Measurements from ENCODE around the gene PPP1CB. TPM values are rescaled to one million over a fixed set of nuclear protein-coding genes. Genes with fewer than 3 reads are reported as not detected.
A peak's percentile ranks its signal among the peaks of the same experiment; 100 is the strongest.

Gene PPP1CB
- 100 to 1,000 TPM; 229 to 421 (median 313) TPM for total RNA-seq
- 10 to 100 TPM; 90.9 to 97.8 TPM for polyA plus RNA-seq
- long read RNA-seq, donor 1, full-length matches to known transcripts, result 196 of 232 reads
- long read RNA-seq, donor 1, partial matches to known transcripts, result 12 of 232 reads
- long read RNA-seq, donor 1, other reads (novel, unspliced or antisense), result 24 of 232 reads
- long read RNA-seq, donor 2, full-length matches to known transcripts, result 39 of 55 reads
- long read RNA-seq, donor 2, partial matches to known transcripts, result 16 of 55 reads
- long read RNA-seq, donor 2, other reads (novel, unspliced or antisense), result 0 of 55 reads
- long read RNA-seq, donor 3, full-length matches to known transcripts, result 532 of 583 reads
- long read RNA-seq, donor 3, partial matches to known transcripts, result 14 of 583 reads
- long read RNA-seq, donor 3, other reads (novel, unspliced or antisense), result 37 of 583 reads

GRCh38 chr2:28751252-28751955, at the start of gene PPP1CB:
Gene PPP1CB, plus strand, starts transcription at chr2:28751830. Its CDS starts 295 bp downstream, at chr2:28752125.
- no peaks in the 10 kb centered on the region for H3K9me3 ChIP-seq
- intact Hi-C loops (cut with DNase I), result loop anchor here (5.0 to 10.0 kb wide), 6 partner anchors 87 to 159 kb away; no protein-coding TSS in a partner anchor
- 0% methylated on average over 77 to 81 of the region's 81 CpGs for WGBS, 3 donors
- H3K4me1 ChIP-seq (ENCODE audit: insufficient read depth), result peaks cover 4% of the 10 kb centered on the region
- peak within 1 kb of the TSS; percentile 99 for H3K4me3 ChIP-seq
- TF ChIP-seq EP300 (IDR thresholded peaks at IDR 0.05) (peak; percentile 16), POLR2A (IDR thresholded peaks at IDR 0.05) (peak; percentile 94)
- TF ChIP-seq, protein P1, sequence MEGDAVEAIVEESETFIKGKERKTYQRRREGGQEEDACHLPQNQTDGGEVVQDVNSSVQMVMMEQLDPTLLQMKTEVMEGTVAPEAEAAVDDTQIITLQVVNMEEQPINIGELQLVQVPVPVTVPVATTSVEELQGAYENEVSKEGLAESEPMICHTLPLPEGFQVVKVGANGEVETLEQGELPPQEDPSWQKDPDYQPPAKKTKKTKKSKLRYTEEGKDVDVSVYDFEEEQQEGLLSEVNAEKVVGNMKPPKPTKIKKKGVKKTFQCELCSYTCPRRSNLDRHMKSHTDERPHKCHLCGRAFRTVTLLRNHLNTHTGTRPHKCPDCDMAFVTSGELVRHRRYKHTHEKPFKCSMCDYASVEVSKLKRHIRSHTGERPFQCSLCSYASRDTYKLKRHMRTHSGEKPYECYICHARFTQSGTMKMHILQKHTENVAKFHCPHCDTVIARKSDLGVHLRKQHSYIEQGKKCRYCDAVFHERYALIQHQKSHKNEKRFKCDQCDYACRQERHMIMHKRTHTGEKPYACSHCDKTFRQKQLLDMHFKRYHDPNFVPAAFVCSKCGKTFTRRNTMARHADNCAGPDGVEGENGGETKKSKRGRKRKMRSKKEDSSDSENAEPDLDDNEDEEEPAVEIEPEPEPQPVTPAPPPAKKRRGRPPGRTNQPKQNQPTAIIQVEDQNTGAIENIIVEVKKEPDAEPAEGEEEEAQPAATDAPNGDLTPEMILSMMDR (IDR thresholded peaks at IDR 0.05), result peak; percentile 11 to 73 (median 59)
- H3K36me3 ChIP-seq, result no peaks in the 10 kb centered on the region
- H3K27me3 ChIP-seq, result no peaks in the 10 kb centered on the region
- peak within 1 kb of the TSS; percentile 98 to 99 for H3K27ac ChIP-seq
- peak; percentile 95 to 97 (median 96) for DNase-seq

DNA sequence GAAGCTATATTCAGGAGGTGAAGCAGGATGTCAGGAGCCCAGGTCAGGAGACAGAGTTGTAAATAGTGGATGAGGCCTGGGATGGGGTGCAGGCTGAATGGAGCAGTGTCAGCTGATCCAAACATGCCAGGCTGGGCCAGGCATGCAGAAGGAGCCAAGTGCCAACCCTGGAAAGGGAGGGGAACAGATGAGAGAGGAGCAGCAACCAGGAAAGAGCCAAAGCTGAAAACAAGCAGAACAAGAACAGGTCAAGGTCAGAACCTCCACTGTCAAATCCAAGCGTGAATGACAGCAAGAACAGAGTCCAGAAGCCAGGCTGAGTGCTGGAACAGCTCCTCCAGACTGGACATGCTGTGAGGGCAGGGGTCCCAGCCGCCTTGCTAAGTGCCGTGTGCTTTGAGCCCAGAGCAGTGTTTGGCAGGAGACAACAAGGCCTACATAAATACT, 49.2 kb upstream of the PPP1CB start:
- no peak overlapping the region for H3K27ac ChIP-seq
- DNase-seq, result no peak
- 63 to 78% (median 76%) methylated on average over 3 of the region's 3 CpGs for WGBS, 3 donors
- H3K36me3 ChIP-seq, result no peaks in the 10 kb centered on the region
- no peaks in the 10 kb centered on the region for H3K9me3 ChIP-seq
- peaks cover 5% of the 10 kb centered on the region for H3K4me1 ChIP-seq (ENCODE audit: insufficient read depth)
- H3K4me3 ChIP-seq, result no peak overlapping the region
- no peaks in the 10 kb centered on the region for H3K27me3 ChIP-seq
- no peak for TF ChIP-seq EP300 (IDR thresholded peaks at IDR 0.05)
- TF ChIP-seq, protein P1 (IDR thresholded peaks at IDR 0.05), result no peak
- TF ChIP-seq POLR2A (IDR thresholded peaks at IDR 0.05), result no peak
- intact Hi-C loops (cut with DNase I), result no loop called here

DNA sequence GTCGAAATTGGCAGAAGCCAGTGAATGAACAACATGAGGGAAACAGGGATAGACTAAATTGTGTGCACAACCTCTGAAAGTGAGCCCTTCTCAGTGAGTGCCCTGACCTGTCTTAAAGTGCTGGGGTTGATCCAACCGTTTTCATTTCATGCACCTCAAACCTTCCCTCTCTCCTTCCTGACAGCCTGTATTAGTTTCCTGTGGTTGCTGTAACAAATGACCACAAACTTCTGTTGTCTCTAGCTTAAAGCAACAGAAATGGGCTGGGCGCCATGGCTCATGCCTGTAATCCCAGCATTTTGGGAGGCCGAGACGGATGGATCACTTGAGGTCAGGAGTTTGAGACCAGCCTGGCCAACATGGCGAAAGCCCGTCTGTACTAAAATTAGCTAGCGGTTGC, 48.8 kb upstream of the PPP1CB start:
- DNase-seq, result no peak
- Histone ChIP-seq H3K9me3 (no peaks in the 10 kb centered on the region), H3K27ac (no peak overlapping the region), H3K4me1 (ENCODE audit: insufficient read depth) (peaks cover 5% of the 10 kb centered on the region), H3K4me3 (no peak overlapping the region), H3K36me3 (no peaks in the 10 kb centered on the region), H3K27me3 (no peaks in the 10 kb centered on the region)
- intact Hi-C loops (cut with DNase I), result no loop called here
- 94 to 95% (median 94%) methylated on average over 8 of the region's 8 CpGs for WGBS, 3 donors
- TF ChIP-seq, protein P1 (IDR thresholded peaks at IDR 0.05), result no peak
- TF ChIP-seq EP300 (IDR thresholded peaks at IDR 0.05) (no peak), POLR2A (IDR thresholded peaks at IDR 0.05) (no peak)

DNA sequence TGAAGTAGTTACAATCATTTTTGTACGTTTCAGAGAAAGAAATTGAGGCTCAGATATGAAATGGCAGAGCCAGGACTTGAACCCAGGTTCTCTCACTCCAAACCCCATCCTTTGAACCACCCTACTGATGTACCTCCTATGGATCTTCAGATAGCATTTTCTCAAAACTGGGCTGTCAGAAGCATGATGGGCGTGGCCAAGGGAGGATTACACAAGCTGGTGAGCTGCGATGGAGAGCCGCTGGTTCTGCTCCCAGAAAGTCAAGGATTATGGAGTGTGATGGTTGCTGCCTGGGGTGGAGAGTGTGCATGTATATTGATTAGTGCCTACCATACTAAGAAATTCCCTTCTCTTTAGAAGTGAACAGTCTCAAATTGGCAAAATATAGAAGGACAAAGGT, 47.0 kb upstream of the PPP1CB start:
- Histone ChIP-seq H3K4me1 (ENCODE audit: insufficient read depth) (peaks cover 5% of the 10 kb centered on the region), H3K27me3 (no peaks in the 10 kb centered on the region), H3K36me3 (no peaks in the 10 kb centered on the region), H3K27ac (no peak overlapping the region), H3K9me3 (no peaks in the 10 kb centered on the region), H3K4me3 (no peak overlapping the region)
- 88 to 95% (median 92%) methylated on average over 4 of the region's 4 CpGs for WGBS, 3 donors
- no peak for DNase-seq
- intact Hi-C loops (cut with DNase I), result no loop called here
- TF ChIP-seq, protein P1 (IDR thresholded peaks at IDR 0.05), result no peak
- TF ChIP-seq POLR2A (IDR thresholded peaks at IDR 0.05) (no peak), EP300 (IDR thresholded peaks at IDR 0.05) (no peak)

Data from ovary (tissue), 10 donors.